ENCODE measurements around the gene MED31.

GRCh38 chr17:6696906-6697305, 45.5 kb upstream of the MED31 start:
- TF ChIP-seq CTCF (IDR thresholded peaks at IDR 0.05) (no peak), ZFX (IDR thresholded peaks at IDR 0.05; ENCODE audit: borderline replicate concordance) (no peak)

Data from 22Rv1 (cell line).